Liver (tissue), 3 donors: ENCODE measurements around the gene ECM2.

Experiments used
- ATF3 ChIP-seq: IDR thresholded peaks from 2 replicates; pipeline ENCODE4 v1.6.1; 2016; ENCODE audit warnings: antibody characterized with exemption
- CTCF ChIP-seq: fragments of 150-350 bp; IDR thresholded peaks from 2 replicates; pipeline ENCODE4 v1.5.1; 2017; ENCODE audit warnings: improper control_type of control experiment, low read depth, low read length; ENCODE audit not compliant: missing input control
- EGR1 ChIP-seq, 2 donors: IDR thresholded peaks; 2 replicates each; pipeline ENCODE4 v1.6.1; 2016 to 2018; ENCODE audit warnings: antibody characterized with exemption in 2 of 2, low read depth in 2 of 2
- GABPA ChIP-seq, 2 donors: IDR thresholded peaks in 1 of 2; conservative IDR thresholded peaks in 1 of 2; 2 replicates each; pipeline ENCODE4 v1.6.1; 2016; ENCODE audit warnings: antibody characterized with exemption in 2 of 2, mild to moderate bottlenecking in 1 of 2, moderate library complexity in 1 of 2
- HNF4G ChIP-seq: IDR thresholded peaks from 2 replicates; pipeline ENCODE4 v1.6.1; 2016; ENCODE audit warnings: antibody characterized with exemption
- JUND ChIP-seq, 2 donors: IDR thresholded peaks; 2 replicates each; pipeline ENCODE4 v1.6.1; 2016; ENCODE audit warnings: antibody characterized with exemption in 2 of 2
- MAX ChIP-seq: IDR thresholded peaks from 2 replicates; pipeline ENCODE4 v1.6.1; 2016; ENCODE audit warnings: antibody characterized with exemption
- RAD21 ChIP-seq, 2 donors: IDR thresholded peaks; 2 replicates each; pipeline ENCODE4 v1.6.1; 2016; ENCODE audit warnings: antibody characterized with exemption in 2 of 2, mild to moderate bottlenecking in 2 of 2
- REST ChIP-seq: IDR thresholded peaks from 2 replicates; pipeline ENCODE4 v1.6.1; 2016; ENCODE audit warnings: antibody characterized with exemption, mild to moderate bottlenecking
- RXRA ChIP-seq, 2 donors: IDR thresholded peaks; 2 replicates each; pipeline ENCODE4 v1.6.1; 2017 to 2018; ENCODE audit warnings: antibody characterized with exemption in 2 of 2, mild to moderate bottlenecking in 1 of 2
- SP1 ChIP-seq: IDR thresholded peaks from 2 replicates; pipeline ENCODE4 v1.6.1; 2018; ENCODE audit warnings: antibody characterized with exemption, mild to moderate bottlenecking
- ZBTB33 ChIP-seq: IDR thresholded peaks from 2 replicates; pipeline ENCODE4 v1.6.1; 2016; ENCODE audit warnings: antibody characterized with exemption
- donor health status: healthy.
- donor health status: healthy.

GRCh38 chr9:92524881-92525280 is 10.9 kb downstream of the ECM2 start:
- TF ChIP-seq CTCF (no peak), ZBTB33 (no peak), SP1 (no peak), MAX (no peak), EGR1 (IDR thresholded peaks at IDR 0.05; ENCODE audit: low read depth in 2 of 2) (no peak), REST (no peak), ATF3 (no peak), RAD21 (IDR thresholded peaks at IDR 0.05) (no peak), HNF4G (no peak), JUND (IDR thresholded peaks at IDR 0.05) (no peak), RXRA (IDR thresholded peaks at IDR 0.05) (no peak), GABPA (IDR thresholded peaks at IDR 0.05 in 1 of 2, conservative IDR thresholded peaks at IDR 0.05 in 1 of 2) (no peak)
